Hepatocyte (in vitro differentiated cells): Measurements from ENCODE around the gene SIK3.

Source experiments
- CTCF ChIP-seq: fragments of 200-600 bp; sonication (generic); IDR thresholded peaks from 2 replicates; pipeline ENCODE4 v1.5.1; 2016; ENCODE audit warnings: antibody characterized with exemption, mild to moderate bottlenecking; ENCODE audit not compliant: poor library complexity
- EZH2 ChIP-seq: fragments of 200-600 bp; sonication (generic); IDR thresholded peaks from 2 replicates; pipeline ENCODE4 v1.6.1; 2016; ENCODE audit warnings: antibody characterized with exemption, mild to moderate bottlenecking, borderline replicate concordance
- EZH2phosphoT487 ChIP-seq: fragments of 200-600 bp; sonication (generic); IDR thresholded peaks from one replicate; pipeline ENCODE4 v1.6.1; 2018; ENCODE audit warnings: antibody characterized with exemption, mild to moderate bottlenecking, low read depth, moderate library complexity; ENCODE audit not compliant: unreplicated experiment, severe bottlenecking

GRCh38 chr11:116814502-116814901 is 283.7 kb downstream of the SIK3 start:
- TF ChIP-seq CTCF, result no peak
- no peak for TF ChIP-seq EZH2
- no peak for TF ChIP-seq EZH2phosphoT487
